SK-N-MC (cell line): Measurements from ENCODE around the gene GLRA2.

ENCODE experiments used
- EZH2 ChIP-seq: fragments of 200-600 bp; sonication (generic); IDR thresholded peaks from one replicate; pipeline ENCODE4 v1.6.1; 2017; ENCODE audit warnings: antibody characterized with exemption
- POLR2AphosphoS5 ChIP-seq: IDR thresholded peaks from 2 replicates; pipeline ENCODE4 v1.6.1; 2012; ENCODE audit warnings: mild to moderate bottlenecking, low read depth, low read length, borderline replicate concordance

GRCh38 chrX:14698790-14699189 lies 169.5 kb downstream of the GLRA2 start:
- no peak for TF ChIP-seq EZH2
- no peak for TF ChIP-seq POLR2AphosphoS5
